WTC11 (cell line): Measurements from ENCODE around the gene KRT6A. TPM values are rescaled to one million over a fixed set of nuclear protein-coding genes. Genes with fewer than 3 reads are reported as not detected.

ENCODE experiments used
- ATAC-seq: fragments of 200-7000 bp; cut with Tn5 transposase; 2 replicates; pipeline ENCODE4 v1.10.0; 2021; ENCODE audit warnings: mild to moderate bottlenecking, moderate library complexity
- CTCF ChIA-PET: fragments of 300-600 bp; sonication (Branson Sonifier 250); formaldehyde crosslinking; loops from one replicate; lab custom pipeline; 2021; ENCODE audit warnings: antibody characterized with exemption; lab: Charles Lee
- POLR2A ChIA-PET: fragments of 350-600 bp; sonication (Branson Sonifier 250); formaldehyde crosslinking; loops from one replicate; lab custom pipeline; 2021; ENCODE audit warnings: antibody characterized with exemption; lab: Charles Lee
- DNase-seq: peaks from one replicate; pipeline ENCODE4 v3.0.0; 2021; ENCODE audit warnings: low spot score
- H3K27ac Mint-ChIP-seq: 2 replicates; pipeline ENCODE4 v1.8.0; 2021; ENCODE audit warnings: mixed read lengths
- H3K27me3 Mint-ChIP-seq: 2 replicates; pipeline ENCODE4 v1.8.0; 2021; ENCODE audit warnings: low read depth, mild to moderate bottlenecking, moderate library complexity, mixed read lengths
- H3K36me3 Mint-ChIP-seq: 2 replicates; pipeline ENCODE4 v1.8.0; 2021; ENCODE audit warnings: mixed read lengths
- H3K4me1 Mint-ChIP-seq: 2 replicates; pipeline ENCODE4 v1.8.0; 2022; ENCODE audit warnings: mixed read lengths
- H3K4me3 Mint-ChIP-seq: 2 replicates; pipeline ENCODE4 v1.8.0; 2021; ENCODE audit warnings: mild to moderate bottlenecking, moderate library complexity, mixed read lengths
- H3K9me3 Mint-ChIP-seq: 2 replicates; pipeline ENCODE4 v1.8.0; 2021; ENCODE audit warnings: mixed read lengths
- AFF4 ChIP-seq: sonication (generic); formaldehyde crosslinking; IDR thresholded peaks from 2 replicates; pipeline ENCODE4 v1.8.1; 2023; ENCODE audit warnings: mild to moderate bottlenecking, missing genetic modification reagents, borderline replicate concordance
- AR ChIP-seq: fragments of 250-450 bp; sonication (Bioruptor Pico); IDR thresholded peaks from 2 replicates; pipeline ENCODE4 v1.9.0; 2021; ENCODE audit warnings: mild to moderate bottlenecking
- ERG ChIP-seq: fragments of 250-450 bp; sonication (Bioruptor Pico); IDR thresholded peaks from 2 replicates; pipeline ENCODE4 v1.8.0; 2021; ENCODE audit warnings: mild to moderate bottlenecking
- ETV6 ChIP-seq: sonication (generic); formaldehyde crosslinking; IDR thresholded peaks from 2 replicates; pipeline ENCODE4 v1.8.1; 2022; ENCODE audit warnings: mild to moderate bottlenecking, missing genetic modification reagents
- HMGA2 ChIP-seq: fragments of 250-450 bp; sonication (Bioruptor Pico); IDR thresholded peaks from 2 replicates; pipeline ENCODE4 v1.4.0; 2021; ENCODE audit warnings: mild to moderate bottlenecking, moderate library complexity
- NFATC4 ChIP-seq: fragments of 250-450 bp; sonication (Bioruptor Pico); IDR thresholded peaks from 2 replicates; pipeline ENCODE4 v1.9.0; 2021; ENCODE audit warnings: mild to moderate bottlenecking
- total RNA-seq: library from RNA; stranded (reverse); gene quantifications from 3 replicates; pipeline ENCODE4 v1.2.3, GENCODE V29; 2021
- TF ChIP-seq, protein P1 (sequence below): sonication (generic); formaldehyde crosslinking; IDR thresholded peaks from 2 replicates; pipeline ENCODE4 v1.8.1; 2023; ENCODE audit warnings: mild to moderate bottlenecking, moderate library complexity, missing genetic modification reagents
- TF ChIP-seq, protein P2 (sequence below): fragments of 250-450 bp; sonication (Bioruptor Pico); IDR thresholded peaks from 2 replicates; pipeline ENCODE4 v1.9.0; 2021; ENCODE audit warnings: mild to moderate bottlenecking, borderline replicate concordance

KRT6A gene
- total RNA-seq, 1 experiment from 2014 or later: not detected

GRCh38 chr12:52444647-52445595 lies 48.1 kb downstream of the KRT6A start:
- CTCF ChIA-PET: interaction anchor here (0.8 kb wide), 1 partner anchor 248 kb away, joined by 3 read pairs; no protein-coding TSS in a partner anchor
- Mint-ChIP-seq H3K9me3 (peaks cover 22% of the 10 kb centered on the region), H3K4me3 (no peak overlapping the region), H3K27ac (no peak overlapping the region), H3K4me1 (peaks cover 22% of the 10 kb centered on the region), H3K36me3 (peaks cover 8% of the 10 kb centered on the region), H3K27me3 (no peaks in the 10 kb centered on the region; the same call in 1 of the 2 replicates)
- POLR2A ChIA-PET: no interaction called here
- DNase-seq (no peak), ATAC-seq (no peak)
- TF ChIP-seq HMGA2: no peak
- no peak for TF ChIP-seq AR (CRISPR knock-in tag)
- TF ChIP-seq, protein P1, sequence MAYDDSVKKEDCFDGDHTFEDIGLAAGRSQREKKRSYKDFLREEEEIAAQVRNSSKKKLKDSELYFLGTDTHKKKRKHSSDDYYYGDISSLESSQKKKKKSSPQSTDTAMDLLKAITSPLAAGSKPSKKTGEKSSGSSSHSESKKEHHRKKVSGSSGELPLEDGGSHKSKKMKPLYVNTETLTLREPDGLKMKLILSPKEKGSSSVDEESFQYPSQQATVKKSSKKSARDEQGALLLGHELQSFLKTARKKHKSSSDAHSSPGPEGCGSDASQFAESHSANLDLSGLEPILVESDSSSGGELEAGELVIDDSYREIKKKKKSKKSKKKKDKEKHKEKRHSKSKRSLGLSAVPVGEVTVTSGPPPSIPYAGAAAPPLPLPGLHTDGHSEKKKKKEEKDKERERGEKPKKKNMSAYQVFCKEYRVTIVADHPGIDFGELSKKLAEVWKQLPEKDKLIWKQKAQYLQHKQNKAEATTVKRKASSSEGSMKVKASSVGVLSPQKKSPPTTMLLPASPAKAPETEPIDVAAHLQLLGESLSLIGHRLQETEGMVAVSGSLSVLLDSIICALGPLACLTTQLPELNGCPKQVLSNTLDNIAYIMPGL (CRISPR knock-in tag): no peak
- no peak for TF ChIP-seq ETV6 (CRISPR knock-in tag)
- TF ChIP-seq NFATC4 (CRISPR knock-in tag): no peak
- TF ChIP-seq AFF4: no peak
- TF ChIP-seq ERG (CRISPR knock-in tag): no peak
- TF ChIP-seq, protein P2, sequence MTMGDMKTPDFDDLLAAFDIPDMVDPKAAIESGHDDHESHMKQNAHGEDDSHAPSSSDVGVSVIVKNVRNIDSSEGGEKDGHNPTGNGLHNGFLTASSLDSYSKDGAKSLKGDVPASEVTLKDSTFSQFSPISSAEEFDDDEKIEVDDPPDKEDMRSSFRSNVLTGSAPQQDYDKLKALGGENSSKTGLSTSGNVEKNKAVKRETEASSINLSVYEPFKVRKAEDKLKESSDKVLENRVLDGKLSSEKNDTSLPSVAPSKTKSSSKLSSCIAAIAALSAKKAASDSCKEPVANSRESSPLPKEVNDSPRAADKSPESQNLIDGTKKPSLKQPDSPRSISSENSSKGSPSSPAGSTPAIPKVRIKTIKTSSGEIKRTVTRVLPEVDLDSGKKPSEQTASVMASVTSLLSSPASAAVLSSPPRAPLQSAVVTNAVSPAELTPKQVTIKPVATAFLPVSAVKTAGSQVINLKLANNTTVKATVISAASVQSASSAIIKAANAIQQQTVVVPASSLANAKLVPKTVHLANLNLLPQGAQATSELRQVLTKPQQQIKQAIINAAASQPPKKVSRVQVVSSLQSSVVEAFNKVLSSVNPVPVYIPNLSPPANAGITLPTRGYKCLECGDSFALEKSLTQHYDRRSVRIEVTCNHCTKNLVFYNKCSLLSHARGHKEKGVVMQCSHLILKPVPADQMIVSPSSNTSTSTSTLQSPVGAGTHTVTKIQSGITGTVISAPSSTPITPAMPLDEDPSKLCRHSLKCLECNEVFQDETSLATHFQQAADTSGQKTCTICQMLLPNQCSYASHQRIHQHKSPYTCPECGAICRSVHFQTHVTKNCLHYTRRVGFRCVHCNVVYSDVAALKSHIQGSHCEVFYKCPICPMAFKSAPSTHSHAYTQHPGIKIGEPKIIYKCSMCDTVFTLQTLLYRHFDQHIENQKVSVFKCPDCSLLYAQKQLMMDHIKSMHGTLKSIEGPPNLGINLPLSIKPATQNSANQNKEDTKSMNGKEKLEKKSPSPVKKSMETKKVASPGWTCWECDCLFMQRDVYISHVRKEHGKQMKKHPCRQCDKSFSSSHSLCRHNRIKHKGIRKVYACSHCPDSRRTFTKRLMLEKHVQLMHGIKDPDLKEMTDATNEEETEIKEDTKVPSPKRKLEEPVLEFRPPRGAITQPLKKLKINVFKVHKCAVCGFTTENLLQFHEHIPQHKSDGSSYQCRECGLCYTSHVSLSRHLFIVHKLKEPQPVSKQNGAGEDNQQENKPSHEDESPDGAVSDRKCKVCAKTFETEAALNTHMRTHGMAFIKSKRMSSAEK (CRISPR knock-in tag): no peak
